Choroid plexus epithelial cell (primary cell): ENCODE data around the gene NTPCR.

ENCODE experiments used
- DNase-seq: peaks from one replicate; pipeline ENCODE4 v3.0.0-alpha.2; 2010; ENCODE audit warnings: low read depth
- H3K4me3 ChIP-seq: 2 replicates; pipeline ENCODE4 v1.5.1; 2011; ENCODE audit warnings: low read depth, mild to moderate bottlenecking, control low read depth, low read length, moderate library complexity
- CTCF ChIP-seq: conservative IDR thresholded peaks from 2 replicates; pipeline ENCODE4 v1.5.1; 2011; ENCODE audit warnings: low read depth, mild to moderate bottlenecking, control low read depth, inconsistent platforms, low read length, moderate library complexity

NTPCR gene

DNA sequence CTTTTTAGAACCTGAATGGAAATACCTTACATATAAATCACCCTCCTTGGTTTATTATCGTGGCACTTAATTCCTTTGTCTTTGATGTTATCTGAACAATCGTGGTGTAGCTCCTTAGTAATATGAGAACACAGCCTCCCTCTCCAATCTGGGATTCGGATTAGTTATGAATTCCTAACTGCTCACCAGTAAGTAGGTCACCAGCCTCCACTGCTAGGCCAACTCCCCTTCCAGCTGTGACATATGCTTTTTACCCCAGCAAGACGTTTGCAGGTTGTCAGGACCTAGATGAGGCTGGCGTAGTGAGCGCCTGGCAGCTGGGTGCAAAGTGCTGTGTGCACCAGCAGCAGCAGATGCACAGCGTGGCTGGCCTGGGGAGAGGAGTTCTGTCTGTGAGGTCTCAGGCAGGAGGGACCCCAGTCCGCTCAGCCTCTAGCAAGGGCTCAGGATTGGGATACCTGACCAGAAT lies 38.2 kb downstream of the NTPCR start:
- DNase-seq, result peak; percentile 61
- TF ChIP-seq CTCF, result no peak

DNA sequence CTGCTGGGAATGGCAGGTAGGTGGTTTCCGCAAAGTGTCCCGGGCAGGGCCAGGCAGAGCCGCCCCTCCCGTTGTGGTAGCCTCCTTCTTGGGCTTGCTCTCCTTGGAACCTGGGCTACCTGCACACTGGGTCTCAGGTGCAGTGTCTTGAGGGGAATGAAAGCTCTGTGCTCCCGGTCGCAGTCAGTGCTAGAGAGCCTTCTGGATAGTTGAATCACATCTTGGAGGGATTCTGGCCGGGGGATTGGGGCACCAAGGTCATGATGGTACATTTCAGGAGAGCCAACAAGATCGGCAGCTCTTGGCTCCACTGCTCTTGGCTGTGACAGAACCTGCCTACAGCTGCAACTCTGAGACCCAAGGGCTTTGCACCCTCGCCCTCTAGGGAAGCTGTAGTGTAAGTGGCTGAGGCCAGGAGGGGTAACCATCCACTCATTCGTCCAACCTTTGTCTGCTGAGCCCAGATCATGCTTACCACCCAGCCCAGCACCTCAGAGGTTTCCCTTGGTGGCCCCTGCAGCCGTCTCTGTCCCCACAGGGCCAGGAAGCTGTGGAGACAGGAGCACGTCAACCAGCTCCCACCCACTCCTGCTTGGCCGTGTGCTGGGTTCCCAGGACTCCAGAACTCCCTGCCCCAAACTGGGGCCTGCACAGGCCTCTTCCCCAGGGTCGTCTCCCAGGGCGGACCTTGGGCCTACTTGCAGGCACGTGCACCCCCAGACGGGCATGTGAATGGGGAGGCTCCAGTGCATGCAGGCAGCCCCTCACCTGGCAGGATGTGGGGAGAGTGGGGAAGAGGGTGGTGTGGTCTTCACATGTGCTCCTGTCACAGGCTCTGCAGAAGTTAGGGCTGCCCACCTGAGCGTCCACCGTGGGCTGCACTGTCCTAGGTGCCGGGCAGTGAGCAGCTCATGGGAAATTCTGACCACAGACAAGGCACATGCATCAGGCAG lies 40.0 kb downstream of the NTPCR start:
- TF ChIP-seq CTCF, result no peak
- H3K4me3 ChIP-seq, result no peak overlapping the region
- no peak for DNase-seq

More for the DNA sequence above, 38.2 kb downstream of the NTPCR start:
- no peak overlapping the region for H3K4me3 ChIP-seq

DNA sequence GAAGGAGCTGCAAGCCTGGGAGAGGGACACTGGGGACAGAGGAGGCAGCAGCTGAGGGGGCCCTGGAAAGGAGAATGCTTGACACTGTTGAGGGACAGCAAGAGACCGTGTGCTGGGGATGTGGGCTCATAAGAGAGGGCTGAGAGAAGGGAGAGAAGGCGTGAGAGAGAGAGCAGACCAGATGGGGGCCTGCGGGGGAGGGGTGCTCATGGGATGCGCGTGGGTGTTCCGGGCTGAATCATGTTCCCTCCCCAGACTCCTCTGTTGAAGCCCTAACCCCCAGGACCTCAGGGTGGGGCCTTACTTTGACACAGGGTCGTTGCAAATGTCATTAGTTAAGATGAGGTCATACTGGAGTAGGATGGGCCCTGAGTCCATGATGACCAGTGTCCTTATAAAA lies 40.8 kb downstream of the NTPCR start:
- no peak overlapping the region for H3K4me3 ChIP-seq
- TF ChIP-seq CTCF, result no peak
- DNase-seq, result no peak

DNA sequence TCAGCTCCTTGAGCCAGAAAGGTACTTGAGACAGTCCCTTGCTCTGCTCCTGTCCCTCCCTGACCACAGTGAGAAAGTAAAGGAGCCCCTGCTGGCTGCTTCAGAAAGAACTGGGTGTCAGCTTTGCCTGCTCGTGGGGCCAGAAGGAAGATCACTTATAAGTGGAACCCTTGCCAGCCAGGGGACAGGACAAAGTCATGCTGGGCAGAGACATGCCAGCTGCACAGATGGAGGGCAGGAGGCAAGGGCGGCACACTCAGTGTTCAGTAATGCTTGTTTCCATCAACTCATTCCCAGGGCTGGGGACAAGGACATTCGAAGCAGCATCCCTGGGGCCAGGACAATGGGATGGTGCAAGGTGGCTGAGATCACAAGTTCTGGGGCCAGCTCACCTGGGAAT lies 41.8 kb downstream of the NTPCR start:
- DNase-seq, result no peak
- no peak overlapping the region for H3K4me3 ChIP-seq
- TF ChIP-seq CTCF, result no peak

GRCh38 chr1:232993555-232993954 lies 43.1 kb downstream of the NTPCR start:
- TF ChIP-seq CTCF, result no peak
- no peak for DNase-seq
- no peak overlapping the region for H3K4me3 ChIP-seq

GRCh38 chr1:232995189-232995588 lies 44.8 kb downstream of the NTPCR start:
- no peak overlapping the region for H3K4me3 ChIP-seq
- no peak for TF ChIP-seq CTCF
- DNase-seq, result no peak

- H3K4me3 ChIP-seq, result no peak overlapping the region
- DNase-seq, result no peak
- TF ChIP-seq CTCF, result no peak
Measured at GRCh38 chr1:232996143-232996542, 45.7 kb downstream of the NTPCR start.
